HepG2 (cell line): ENCODE results near the gene NINJ2. TPM values are rescaled to one million over a fixed set of nuclear protein-coding genes. Genes with fewer than 3 reads are reported as not detected.

Source experiments
- BRD4 ChIP-seq: sonication (generic); formaldehyde crosslinking; IDR thresholded peaks from 2 replicates; pipeline ENCODE4 v1.4.0; 2020; ENCODE audit warnings: missing genetic modification reagents
- DNMT1 ChIP-seq: sonication (generic); formaldehyde crosslinking; IDR thresholded peaks from 2 replicates; pipeline ENCODE4 v1.5.1; 2020; ENCODE audit warnings: mild to moderate bottlenecking, missing genetic modification reagents
- EEA1 ChIP-seq: sonication (generic); formaldehyde crosslinking; IDR thresholded peaks from 2 replicates; pipeline ENCODE4 v1.5.1; 2020; ENCODE audit warnings: mild to moderate bottlenecking, missing genetic modification reagents, borderline replicate concordance
- FOXP1 ChIP-seq, 2 experiments: fragments of 450-650 bp in 1 of 2; IDR thresholded peaks; 2 replicates each; pipeline ENCODE4 v1.6.1; 2017 to 2018; ENCODE audit warnings: antibody characterized with exemption in 1 of 2
- NFE2L1 ChIP-seq: sonication (generic); formaldehyde crosslinking; IDR thresholded peaks from 2 replicates; pipeline ENCODE4 v1.4.0; 2020; ENCODE audit warnings: missing genetic modification reagents, mild to moderate bottlenecking, borderline replicate concordance
- SMYD3 ChIP-seq: sonication (generic); formaldehyde crosslinking; IDR thresholded peaks from 2 replicates; pipeline ENCODE4 v1.8.1; 2023; ENCODE audit warnings: mild to moderate bottlenecking, missing genetic modification reagents
- SOX5 ChIP-seq: IDR thresholded peaks from 2 replicates; pipeline ENCODE4 v1.6.1; 2016; ENCODE audit warnings: borderline replicate concordance
- TP53 ChIP-seq: sonication (generic); formaldehyde crosslinking; conservative IDR thresholded peaks from 2 replicates; pipeline ENCODE4 v1.4.0; 2020; ENCODE audit warnings: missing genetic modification reagents
- ZNF572 ChIP-seq: sonication (generic); formaldehyde crosslinking; IDR thresholded peaks from 2 replicates; pipeline ENCODE4 v1.5.1; 2020; ENCODE audit warnings: mild to moderate bottlenecking, missing genetic modification reagents
- ZNF761 ChIP-seq: sonication (generic); formaldehyde crosslinking; conservative IDR thresholded peaks from 2 replicates; pipeline ENCODE4 v1.4.0; 2020; ENCODE audit warnings: mild to moderate bottlenecking, missing genetic modification reagents
- polyA plus RNA-seq, 8 experiments: library from polyadenylated mRNA; depleted of rRNA in 3 of 8; stranded (reverse) in 7 of 8; unstranded in 1 of 8; fragments of >200 nt; fragmentation: Illumina TruSeq in 4 of 8; extraction: Trizol in 4 of 8; gene quantifications; 2 replicates each; pipeline versions ENCODE4 v1.2.1 to v1.2.3, GENCODE V29; 2011 to 2016; ENCODE audit warnings: low read depth in 4 of 8, missing spikeins in 1 of 8, mixed read lengths in 1 of 8; ENCODE audit not compliant: insufficient read depth in 1 of 8
- total RNA-seq, 5 experiments: library from RNA; depleted of rRNA; stranded (reverse); fragments of >200 nt; fragmentation: Illumina TruSeq; extraction: Trizol; gene quantifications; 2 replicates each; pipeline ENCODE4 v1.2.3, GENCODE V29; 2016; ENCODE audit warnings: low read depth in 1 of 5
- TF ChIP-seq, protein P1 (sequence below): sonication (generic); formaldehyde crosslinking; IDR thresholded peaks from 2 replicates; pipeline ENCODE4 v1.5.0; 2020; ENCODE audit warnings: mild to moderate bottlenecking, missing genetic modification reagents
- TF ChIP-seq, protein P2 (sequence below): conservative IDR thresholded peaks from 2 replicates; pipeline ENCODE4 v1.6.1; 2018; ENCODE audit warnings: missing genetic modification reagents
- TF ChIP-seq, protein P3 (sequence below): sonication (generic); formaldehyde crosslinking; IDR thresholded peaks from 2 replicates; pipeline ENCODE4 v1.4.0; 2020; ENCODE audit warnings: mild to moderate bottlenecking, low read depth, missing genetic modification reagents
- TF ChIP-seq, protein P4 (sequence below): sonication (generic); formaldehyde crosslinking; IDR thresholded peaks from 2 replicates; pipeline ENCODE4 v1.5.0; 2020; ENCODE audit warnings: mild to moderate bottlenecking, missing genetic modification reagents
- TF ChIP-seq, protein P5 (sequence below): sonication (generic); formaldehyde crosslinking; IDR thresholded peaks from 2 replicates; pipeline ENCODE4 v1.4.0; 2020; ENCODE audit warnings: mild to moderate bottlenecking, missing genetic modification reagents, borderline replicate concordance
- TF ChIP-seq, protein P6 (sequence below): sonication (generic); formaldehyde crosslinking; IDR thresholded peaks from 2 replicates; pipeline ENCODE4 v1.9.0; 2021; ENCODE audit warnings: missing genetic modification reagents, borderline replicate concordance

NINJ2 gene
- total and polyA plus RNA-seq, 2 of the 13 experiments (the other 11 are each of a cell fraction or from before 2014, with no cell fraction given): 0.62 to 3.8 TPM

DNA sequence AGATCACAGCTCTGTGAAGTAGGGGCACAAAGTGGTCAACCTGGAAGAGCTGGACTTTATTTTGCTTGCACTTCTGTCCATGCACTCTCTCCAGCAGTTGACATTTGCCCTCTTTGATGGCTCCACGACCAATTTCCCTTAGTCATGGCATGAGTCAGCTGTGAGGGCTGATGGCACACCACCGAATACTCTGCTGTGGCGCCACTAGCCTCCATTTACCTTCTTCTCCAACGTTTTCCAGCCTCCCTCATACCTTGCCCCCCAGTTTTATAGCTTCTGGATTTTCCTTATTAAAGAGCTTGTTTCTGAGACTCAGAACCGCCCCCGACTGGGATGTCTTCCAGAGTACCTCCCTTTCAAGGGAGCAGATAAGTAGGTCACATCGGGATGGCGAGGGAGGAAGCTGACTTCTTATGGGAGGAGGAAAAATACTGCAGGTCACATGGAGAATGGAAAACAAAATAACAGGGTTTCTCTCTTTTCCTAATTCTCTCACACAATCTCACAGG lies 17.6 kb downstream of the NINJ2 start (continued):
- TF ChIP-seq, protein P1, sequence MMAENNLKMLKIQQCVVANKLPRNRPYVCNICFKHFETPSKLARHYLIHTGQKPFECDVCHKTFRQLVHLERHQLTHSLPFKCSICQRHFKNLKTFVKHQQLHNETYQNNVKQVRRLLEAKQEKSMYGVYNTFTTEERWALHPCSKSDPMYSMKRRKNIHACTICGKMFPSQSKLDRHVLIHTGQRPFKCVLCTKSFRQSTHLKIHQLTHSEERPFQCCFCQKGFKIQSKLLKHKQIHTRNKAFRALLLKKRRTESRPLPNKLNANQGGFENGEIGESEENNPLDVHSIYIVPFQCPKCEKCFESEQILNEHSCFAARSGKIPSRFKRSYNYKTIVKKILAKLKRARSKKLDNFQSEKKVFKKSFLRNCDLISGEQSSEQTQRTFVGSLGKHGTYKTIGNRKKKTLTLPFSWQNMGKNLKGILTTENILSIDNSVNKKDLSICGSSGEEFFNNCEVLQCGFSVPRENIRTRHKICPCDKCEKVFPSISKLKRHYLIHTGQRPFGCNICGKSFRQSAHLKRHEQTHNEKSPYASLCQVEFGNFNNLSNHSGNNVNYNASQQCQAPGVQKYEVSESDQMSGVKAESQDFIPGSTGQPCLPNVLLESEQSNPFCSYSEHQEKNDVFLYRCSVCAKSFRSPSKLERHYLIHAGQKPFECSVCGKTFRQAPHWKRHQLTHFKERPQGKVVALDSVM (CRISPR knock-in tag): 0 out of 2 replicates have a peak, but pooled peaks have one; percentile 28
- TF ChIP-seq TP53 (CRISPR knock-in tag): no peak
- TF ChIP-seq, protein P2, sequence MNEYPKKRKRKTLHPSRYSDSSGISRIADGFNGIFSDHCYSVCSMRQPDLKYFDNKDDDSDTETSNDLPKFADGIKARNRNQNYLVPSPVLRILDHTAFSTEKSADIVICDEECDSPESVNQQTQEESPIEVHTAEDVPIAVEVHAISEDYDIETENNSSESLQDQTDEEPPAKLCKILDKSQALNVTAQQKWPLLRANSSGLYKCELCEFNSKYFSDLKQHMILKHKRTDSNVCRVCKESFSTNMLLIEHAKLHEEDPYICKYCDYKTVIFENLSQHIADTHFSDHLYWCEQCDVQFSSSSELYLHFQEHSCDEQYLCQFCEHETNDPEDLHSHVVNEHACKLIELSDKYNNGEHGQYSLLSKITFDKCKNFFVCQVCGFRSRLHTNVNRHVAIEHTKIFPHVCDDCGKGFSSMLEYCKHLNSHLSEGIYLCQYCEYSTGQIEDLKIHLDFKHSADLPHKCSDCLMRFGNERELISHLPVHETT: no peak
- TF ChIP-seq, protein P3, sequence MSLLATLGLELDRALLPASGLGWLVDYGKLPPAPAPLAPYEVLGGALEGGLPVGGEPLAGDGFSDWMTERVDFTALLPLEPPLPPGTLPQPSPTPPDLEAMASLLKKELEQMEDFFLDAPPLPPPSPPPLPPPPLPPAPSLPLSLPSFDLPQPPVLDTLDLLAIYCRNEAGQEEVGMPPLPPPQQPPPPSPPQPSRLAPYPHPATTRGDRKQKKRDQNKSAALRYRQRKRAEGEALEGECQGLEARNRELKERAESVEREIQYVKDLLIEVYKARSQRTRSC (CRISPR knock-in tag): no peak
- no peak for TF ChIP-seq ZNF572 (CRISPR knock-in tag)
- no peak for TF ChIP-seq BRD4 (CRISPR knock-in tag)
- 0 out of 2 replicates have a peak, but pooled peaks have one; percentile 80 for TF ChIP-seq NFE2L1 (CRISPR knock-in tag)
- TF ChIP-seq, protein P4, sequence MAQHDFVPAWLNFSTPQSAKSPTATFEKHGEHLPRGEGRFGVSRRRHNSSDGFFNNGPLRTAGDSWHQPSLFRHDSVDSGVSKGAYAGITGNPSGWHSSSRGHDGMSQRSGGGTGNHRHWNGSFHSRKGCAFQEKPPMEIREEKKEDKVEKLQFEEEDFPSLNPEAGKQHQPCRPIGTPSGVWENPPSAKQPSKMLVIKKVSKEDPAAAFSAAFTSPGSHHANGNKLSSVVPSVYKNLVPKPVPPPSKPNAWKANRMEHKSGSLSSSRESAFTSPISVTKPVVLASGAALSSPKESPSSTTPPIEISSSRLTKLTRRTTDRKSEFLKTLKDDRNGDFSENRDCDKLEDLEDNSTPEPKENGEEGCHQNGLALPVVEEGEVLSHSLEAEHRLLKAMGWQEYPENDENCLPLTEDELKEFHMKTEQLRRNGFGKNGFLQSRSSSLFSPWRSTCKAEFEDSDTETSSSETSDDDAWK (CRISPR knock-in tag): no peak
- TF ChIP-seq, protein P5, sequence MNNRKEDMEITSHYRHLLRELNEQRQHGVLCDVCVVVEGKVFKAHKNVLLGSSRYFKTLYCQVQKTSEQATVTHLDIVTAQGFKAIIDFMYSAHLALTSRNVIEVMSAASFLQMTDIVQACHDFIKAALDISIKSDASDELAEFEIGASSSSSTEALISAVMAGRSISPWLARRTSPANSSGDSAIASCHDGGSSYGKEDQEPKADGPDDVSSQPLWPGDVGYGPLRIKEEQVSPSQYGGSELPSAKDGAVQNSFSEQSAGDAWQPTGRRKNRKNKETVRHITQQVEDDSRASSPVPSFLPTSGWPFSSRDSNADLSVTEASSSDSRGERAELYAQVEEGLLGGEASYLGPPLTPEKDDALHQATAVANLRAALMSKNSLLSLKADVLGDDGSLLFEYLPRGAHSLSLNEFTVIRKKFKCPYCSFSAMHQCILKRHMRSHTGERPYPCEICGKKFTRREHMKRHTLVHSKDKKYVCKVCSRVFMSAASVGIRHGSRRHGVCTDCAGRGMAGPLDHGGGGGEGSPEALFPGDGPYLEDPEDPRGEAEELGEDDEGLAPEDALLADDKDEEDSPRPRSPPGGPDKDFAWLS (CRISPR knock-in tag): no peak
- no peak for TF ChIP-seq DNMT1 (CRISPR knock-in tag)
- no peak for TF ChIP-seq EEA1 (CRISPR knock-in tag)
- TF ChIP-seq SOX5 (CRISPR knock-in tag): peak; percentile 73; the same call in 1 of the 2 replicates
- TF ChIP-seq ZNF761 (CRISPR knock-in tag): no peak
- TF ChIP-seq, protein P6, sequence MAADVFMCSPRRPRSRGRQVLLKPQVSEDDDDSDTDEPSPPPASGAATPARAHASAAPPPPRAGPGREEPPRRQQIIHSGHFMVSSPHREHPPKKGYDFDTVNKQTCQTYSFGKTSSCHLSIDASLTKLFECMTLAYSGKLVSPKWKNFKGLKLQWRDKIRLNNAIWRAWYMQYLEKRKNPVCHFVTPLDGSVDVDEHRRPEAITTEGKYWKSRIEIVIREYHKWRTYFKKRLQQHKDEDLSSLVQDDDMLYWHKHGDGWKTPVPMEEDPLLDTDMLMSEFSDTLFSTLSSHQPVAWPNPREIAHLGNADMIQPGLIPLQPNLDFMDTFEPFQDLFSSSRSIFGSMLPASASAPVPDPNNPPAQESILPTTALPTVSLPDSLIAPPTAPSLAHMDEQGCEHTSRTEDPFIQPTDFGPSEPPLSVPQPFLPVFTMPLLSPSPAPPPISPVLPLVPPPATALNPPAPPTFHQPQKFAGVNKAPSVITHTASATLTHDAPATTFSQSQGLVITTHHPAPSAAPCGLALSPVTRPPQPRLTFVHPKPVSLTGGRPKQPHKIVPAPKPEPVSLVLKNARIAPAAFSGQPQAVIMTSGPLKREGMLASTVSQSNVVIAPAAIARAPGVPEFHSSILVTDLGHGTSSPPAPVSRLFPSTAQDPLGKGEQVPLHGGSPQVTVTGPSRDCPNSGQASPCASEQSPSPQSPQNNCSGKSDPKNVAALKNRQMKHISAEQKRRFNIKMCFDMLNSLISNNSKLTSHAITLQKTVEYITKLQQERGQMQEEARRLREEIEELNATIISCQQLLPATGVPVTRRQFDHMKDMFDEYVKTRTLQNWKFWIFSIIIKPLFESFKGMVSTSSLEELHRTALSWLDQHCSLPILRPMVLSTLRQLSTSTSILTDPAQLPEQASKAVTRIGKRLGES (CRISPR knock-in tag): no peak
- no peak for TF ChIP-seq SMYD3
- TF ChIP-seq FOXP1 (IDR thresholded peaks at IDR 0.05): no peak
- TF ChIP-seq FOXP1 (CRISPR knock-in tag; IDR thresholded peaks at IDR 0.05): peak; percentile 40
